Neural crest cell (in vitro differentiated cells): Measurements from ENCODE around the gene EWSR1. TPM values are rescaled to one million over a fixed set of nuclear protein-coding genes. Genes with fewer than 3 reads are reported as not detected.

Experiments used
- DNase-seq: peaks from one replicate; pipeline ENCODE4 v3.0.0; 2021; ENCODE audit warnings: low read depth, mixed read lengths, low spot score
- H3K27ac Mint-ChIP-seq: one replicate; pipeline ENCODE4 v1.8.0; 2021; ENCODE audit warnings: mild to moderate bottlenecking, mixed read lengths; ENCODE audit not compliant: unreplicated experiment
- H3K27me3 Mint-ChIP-seq: 2 replicates; pipeline ENCODE4 v1.8.0; 2021; ENCODE audit warnings: low read depth, mild to moderate bottlenecking, mixed read lengths
- H3K36me3 Mint-ChIP-seq: 2 replicates; pipeline ENCODE4 v1.8.0; 2021; ENCODE audit warnings: low read depth, mild to moderate bottlenecking, mixed read lengths
- H3K4me1 Mint-ChIP-seq: 2 replicates; pipeline ENCODE4 v1.8.0; 2021; ENCODE audit warnings: mixed read lengths
- H3K4me3 Mint-ChIP-seq: one replicate; pipeline ENCODE4 v1.8.0; 2021; ENCODE audit warnings: mild to moderate bottlenecking, mixed read lengths
- H3K9me3 Mint-ChIP-seq: 2 replicates; pipeline ENCODE4 v1.8.0; 2021; ENCODE audit warnings: mixed read lengths
- total RNA-seq: library from RNA; stranded (reverse); gene quantifications from 2 replicates; pipeline ENCODE4 v1.2.1, GENCODE V29; 2021
- TF ChIP-seq, protein P1 (sequence below): fragments of 200-600 bp; sonication (generic); conservative IDR thresholded peaks from 2 replicates; pipeline ENCODE4 v1.5.0; 2021; ENCODE audit warnings: antibody characterized with exemption, mild to moderate bottlenecking

The EWSR1 gene
- total RNA-seq, 1 donor from 2014 or later = 483 TPM

DNA sequence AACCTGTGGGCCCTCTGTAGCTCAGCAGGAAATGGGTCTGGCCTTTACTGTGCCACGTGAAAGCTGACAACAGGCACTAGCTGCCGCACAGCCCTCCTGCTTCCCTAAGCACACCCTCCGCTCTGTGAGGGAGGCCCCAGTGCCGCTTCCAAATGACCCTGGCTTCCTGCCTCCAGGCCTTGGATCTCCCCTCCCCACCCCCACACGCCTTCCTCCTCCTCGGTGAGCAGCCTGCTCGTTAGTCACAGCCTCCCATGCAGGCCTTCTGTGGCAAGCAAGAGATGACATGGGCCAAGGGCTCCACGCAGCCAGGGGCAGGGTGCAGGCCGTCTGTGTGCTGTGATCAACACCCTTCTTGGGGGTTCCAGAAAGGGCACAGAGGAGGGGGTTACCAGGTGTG lies 62.7 kb downstream of the EWSR1 start:
- TF ChIP-seq, protein P1, sequence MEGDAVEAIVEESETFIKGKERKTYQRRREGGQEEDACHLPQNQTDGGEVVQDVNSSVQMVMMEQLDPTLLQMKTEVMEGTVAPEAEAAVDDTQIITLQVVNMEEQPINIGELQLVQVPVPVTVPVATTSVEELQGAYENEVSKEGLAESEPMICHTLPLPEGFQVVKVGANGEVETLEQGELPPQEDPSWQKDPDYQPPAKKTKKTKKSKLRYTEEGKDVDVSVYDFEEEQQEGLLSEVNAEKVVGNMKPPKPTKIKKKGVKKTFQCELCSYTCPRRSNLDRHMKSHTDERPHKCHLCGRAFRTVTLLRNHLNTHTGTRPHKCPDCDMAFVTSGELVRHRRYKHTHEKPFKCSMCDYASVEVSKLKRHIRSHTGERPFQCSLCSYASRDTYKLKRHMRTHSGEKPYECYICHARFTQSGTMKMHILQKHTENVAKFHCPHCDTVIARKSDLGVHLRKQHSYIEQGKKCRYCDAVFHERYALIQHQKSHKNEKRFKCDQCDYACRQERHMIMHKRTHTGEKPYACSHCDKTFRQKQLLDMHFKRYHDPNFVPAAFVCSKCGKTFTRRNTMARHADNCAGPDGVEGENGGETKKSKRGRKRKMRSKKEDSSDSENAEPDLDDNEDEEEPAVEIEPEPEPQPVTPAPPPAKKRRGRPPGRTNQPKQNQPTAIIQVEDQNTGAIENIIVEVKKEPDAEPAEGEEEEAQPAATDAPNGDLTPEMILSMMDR = no peak
- Mint-ChIP-seq H3K27ac (peak overlapping the region; percentile 84), H3K27me3 (no peaks in the 10 kb centered on the region), H3K4me1 (peaks cover 24% of the 10 kb centered on the region), H3K4me3 (no peak overlapping the region), H3K36me3 (no peaks in the 10 kb centered on the region), H3K9me3 (no peaks in the 10 kb centered on the region)
- DNase-seq = peak; percentile 37

DNA sequence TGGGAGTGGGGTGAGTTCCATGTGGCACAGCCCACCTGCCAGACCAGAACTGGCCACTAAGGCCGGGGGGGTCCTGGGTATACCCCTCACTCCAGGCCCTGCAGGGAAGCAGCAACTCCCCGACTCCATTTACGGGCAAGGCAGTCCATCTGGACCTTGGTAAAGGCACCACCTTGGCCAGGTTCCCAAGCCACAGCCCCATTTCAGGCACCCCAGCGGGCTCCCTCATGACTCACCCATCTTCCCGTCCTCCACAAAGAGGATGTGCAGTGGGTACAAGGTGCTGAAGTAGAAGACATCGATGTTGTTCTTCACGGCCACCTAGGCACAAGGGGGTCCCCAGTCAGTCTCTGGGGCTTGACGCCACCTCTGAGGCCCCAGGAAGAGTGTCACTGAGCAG lies 63.1 kb downstream of the EWSR1 start:
- H3K4me3 Mint-ChIP-seq = no peak overlapping the region
- H3K36me3 Mint-ChIP-seq = no peaks in the 10 kb centered on the region
- H3K9me3 Mint-ChIP-seq = no peaks in the 10 kb centered on the region
- H3K27ac Mint-ChIP-seq = peak overlapping the region; percentile 84
- TF ChIP-seq, protein P1 = no peak
- peaks cover 24% of the 10 kb centered on the region for H3K4me1 Mint-ChIP-seq
- H3K27me3 Mint-ChIP-seq = no peaks in the 10 kb centered on the region
- DNase-seq = no peak

DNA sequence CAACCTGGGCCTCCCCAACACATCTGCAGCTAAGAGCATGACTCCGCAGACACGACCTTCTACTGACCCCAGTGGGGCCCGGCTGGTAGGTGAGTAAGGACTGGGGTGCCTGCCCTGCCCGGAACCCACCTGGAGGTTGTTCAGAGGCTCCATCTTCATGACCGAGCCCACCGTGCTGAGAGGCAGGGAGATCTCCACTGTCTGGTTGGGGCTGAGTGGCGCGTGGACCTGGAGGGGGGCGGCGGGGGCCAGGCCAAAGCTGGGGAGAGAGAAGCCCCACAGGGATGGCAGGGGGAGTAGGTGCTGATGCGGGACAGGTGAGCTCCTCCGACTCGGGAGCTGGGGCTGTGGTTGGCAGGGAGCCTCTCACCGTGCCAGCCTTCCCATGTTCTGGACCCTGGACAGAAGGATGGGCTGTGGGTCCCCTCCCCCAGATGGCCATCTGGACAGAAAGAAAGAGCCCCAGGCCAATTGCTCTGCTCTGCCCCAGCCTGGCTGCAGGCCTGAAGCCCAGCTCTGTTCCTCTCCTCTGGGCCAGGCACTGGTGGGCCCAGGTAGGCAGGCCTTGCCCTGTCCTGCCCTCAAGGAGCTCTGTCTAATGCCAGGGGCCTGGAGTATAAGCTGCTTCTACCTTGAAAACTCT lies 63.7 kb downstream of the EWSR1 start:
- no peaks in the 10 kb centered on the region for H3K27me3 Mint-ChIP-seq
- no peak overlapping the region for H3K4me3 Mint-ChIP-seq
- peaks cover 24% of the 10 kb centered on the region for H3K4me1 Mint-ChIP-seq

DNA sequence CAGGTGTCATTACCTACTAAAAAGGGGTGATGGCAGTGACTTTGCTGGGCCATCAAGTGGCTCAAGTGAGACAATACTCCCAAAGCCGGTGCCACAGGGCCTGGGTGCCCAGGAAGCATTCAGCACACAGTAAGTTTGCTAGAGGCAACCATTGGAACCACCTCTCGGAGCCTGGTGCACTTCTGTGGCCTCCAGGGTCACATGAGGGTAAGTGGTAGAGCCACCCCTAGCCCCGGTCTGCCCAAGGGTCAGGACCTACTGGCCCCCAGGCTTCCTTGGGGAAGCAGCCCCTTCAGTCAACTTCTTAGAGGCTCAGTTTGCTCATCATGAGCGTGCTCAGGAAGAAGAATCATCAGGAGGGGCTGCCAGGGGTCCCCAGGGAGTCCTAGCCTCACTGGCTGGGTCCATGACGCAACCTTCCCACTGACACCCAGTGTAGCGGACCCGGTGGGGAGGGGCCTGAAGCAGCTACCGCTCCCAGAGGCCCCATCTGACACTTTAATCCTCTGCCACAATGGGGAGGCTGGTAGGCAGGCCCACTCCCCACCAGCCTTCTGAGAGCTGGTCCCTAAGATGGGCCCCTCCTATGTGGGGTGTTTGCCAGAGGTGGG lies 64.9 kb downstream of the EWSR1 start:
- Mint-ChIP-seq H3K36me3 (no peaks in the 10 kb centered on the region), H3K9me3 (no peaks in the 10 kb centered on the region), H3K4me1 (peaks cover 17% of the 10 kb centered on the region), H3K4me3 (no peak overlapping the region), H3K27ac (no peak overlapping the region), H3K27me3 (no peaks in the 10 kb centered on the region)
- DNase-seq = no peak
- TF ChIP-seq, protein P1 = no peak

More for the DNA sequence above, 63.7 kb downstream of the EWSR1 start:
- Mint-ChIP-seq H3K9me3 (no peaks in the 10 kb centered on the region), H3K36me3 (no peaks in the 10 kb centered on the region), H3K27ac (no peak overlapping the region)
- no peak for DNase-seq
- TF ChIP-seq, protein P1 = no peak

DNA sequence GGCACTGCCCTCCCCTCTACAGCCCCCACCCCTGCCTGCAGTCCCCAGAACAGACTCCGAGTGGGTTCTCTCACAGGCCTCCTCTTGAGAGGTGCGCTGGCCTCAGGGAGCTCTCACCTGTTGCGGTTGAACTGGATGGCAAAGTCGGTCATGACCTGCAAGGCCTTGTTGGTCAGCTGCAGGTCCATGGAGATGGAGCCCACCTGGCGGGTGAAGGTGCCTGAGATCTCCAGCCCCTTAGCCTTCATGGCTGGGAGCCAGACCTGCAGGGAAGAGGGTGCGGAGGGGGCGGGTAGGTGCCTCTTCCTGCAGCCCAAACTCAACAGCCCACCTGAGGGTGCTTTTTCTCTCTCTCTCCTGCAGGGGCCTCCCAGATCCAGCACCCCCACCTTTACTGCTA lies 66.1 kb downstream of the EWSR1 start:
- TF ChIP-seq, protein P1 = no peak
- Mint-ChIP-seq H3K27me3 (no peaks in the 10 kb centered on the region), H3K27ac (no peak overlapping the region), H3K36me3 (peaks cover 4% of the 10 kb centered on the region), H3K9me3 (no peaks in the 10 kb centered on the region), H3K4me3 (no peak overlapping the region), H3K4me1 (peaks cover 17% of the 10 kb centered on the region)
- DNase-seq = no peak
